Activated CD4-positive, alpha-beta T cell treated with anti-CD3 and anti-CD28 coated beads, Interleukin-2, amount 50 U/mL, for 48 hours (primary cell): ENCODE measurements around the gene ACOXL.
"Not testable (repeated sequence)": the region's sequence is repeated elsewhere in the genome, so short reads cannot be mapped to it uniquely, and the experiment has no call there.

Experiments used
- DNase-seq, 2 experiments: peaks; one replicate each; pipeline ENCODE4 v3.0.0-alpha.2; 2020

The ACOXL gene

DNA sequence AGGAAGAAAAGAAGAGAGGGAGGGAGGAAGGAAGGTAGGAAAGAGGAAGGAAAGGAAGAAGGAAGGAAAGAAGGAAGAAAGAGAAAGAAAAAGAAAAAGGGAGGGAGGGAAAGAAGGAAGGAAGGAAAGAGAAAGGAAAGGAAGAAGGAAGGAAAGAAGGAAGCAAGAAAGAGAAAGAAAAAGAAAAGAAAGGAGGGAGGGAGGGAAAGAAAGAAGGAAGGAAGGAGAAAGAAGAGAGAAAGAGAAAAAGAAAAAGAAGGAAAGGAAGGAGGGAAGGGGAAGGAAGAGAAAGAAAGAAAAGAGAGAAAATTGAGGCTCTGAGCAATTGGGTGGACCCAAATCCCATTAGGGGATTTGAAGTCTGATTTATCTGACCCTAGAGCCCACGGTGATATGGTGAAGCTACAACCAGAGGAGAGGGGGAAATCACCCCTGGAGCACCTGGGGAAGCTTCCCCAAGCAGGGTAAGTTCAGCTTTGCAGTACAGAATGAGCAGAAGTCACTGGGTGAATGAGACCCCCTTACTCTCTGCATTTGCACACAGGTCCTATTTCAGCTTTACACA lies 210.8 kb downstream of the ACOXL start:
- DNase-seq = no peak

DNA sequence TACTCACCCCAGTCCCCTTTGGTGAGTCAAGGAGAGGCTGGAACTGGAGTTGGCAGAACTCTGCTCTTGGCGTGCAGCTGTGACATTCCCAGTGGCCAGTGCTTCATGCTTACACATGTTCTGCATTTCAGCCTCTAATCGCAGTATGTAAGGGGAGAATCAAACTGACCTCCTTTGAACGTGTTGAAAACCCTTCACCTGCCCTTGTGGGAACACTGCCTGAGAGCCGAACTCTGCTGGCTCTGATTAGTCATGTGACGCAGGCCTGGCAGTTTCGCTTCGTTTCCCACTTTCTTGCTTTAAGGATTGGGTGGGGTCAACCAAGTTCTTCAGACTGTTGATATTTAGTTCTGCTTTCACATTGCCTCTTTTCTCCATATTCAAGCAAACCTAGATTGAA lies 214.5 kb downstream of the ACOXL start:
- DNase-seq = no peak

DNA sequence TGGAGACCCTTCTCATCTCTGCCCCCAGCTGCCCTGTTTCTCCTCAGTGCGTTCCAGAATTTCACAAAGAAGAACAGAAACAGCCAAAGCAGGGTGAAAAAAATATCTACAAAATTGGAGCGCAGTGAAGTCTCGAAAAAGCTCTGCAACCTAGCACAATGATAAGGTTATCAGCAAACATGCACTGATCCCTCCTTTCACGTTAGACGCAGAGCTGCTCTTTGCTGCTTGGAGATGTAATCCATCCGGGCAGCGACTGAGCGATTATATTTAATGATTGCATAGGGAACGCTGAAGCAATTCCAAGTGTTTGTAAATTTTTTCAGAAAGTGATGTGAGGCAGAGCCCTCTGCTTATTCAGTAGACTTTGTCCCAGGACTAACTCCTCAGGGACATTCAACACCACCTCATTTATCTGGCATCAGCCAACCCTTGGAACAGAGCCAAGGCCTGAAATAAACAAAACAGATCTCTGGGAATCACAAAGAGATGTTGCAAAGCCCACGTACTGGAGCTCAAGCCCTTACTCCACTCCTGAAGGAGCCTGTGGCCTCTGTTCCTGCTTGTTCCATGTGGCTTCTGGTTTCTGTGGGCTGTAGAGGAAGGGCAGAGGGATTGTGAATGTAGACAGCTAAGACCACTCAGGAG lies 215.8 kb downstream of the ACOXL start:
- no peak for DNase-seq

DNA sequence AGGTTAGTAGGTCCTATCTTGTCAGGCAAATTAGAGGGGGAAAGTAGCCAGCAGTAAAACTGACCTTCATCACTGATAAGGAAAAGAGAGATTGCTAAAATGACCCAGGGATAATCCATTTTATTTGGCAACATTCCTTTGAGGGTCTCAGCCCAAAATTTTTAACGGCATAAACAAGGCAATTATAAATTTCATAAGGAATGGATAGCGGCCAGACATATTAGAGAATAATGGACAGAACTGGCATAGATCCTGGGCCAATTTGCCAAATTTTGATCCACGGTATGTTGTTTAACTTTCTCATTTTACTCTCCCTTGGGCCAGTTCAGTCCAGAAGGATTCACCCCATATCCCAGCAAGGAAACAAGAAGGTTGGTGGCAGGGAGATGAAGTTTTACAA lies 217.9 kb downstream of the ACOXL start:
- DNase-seq = no peak

DNA sequence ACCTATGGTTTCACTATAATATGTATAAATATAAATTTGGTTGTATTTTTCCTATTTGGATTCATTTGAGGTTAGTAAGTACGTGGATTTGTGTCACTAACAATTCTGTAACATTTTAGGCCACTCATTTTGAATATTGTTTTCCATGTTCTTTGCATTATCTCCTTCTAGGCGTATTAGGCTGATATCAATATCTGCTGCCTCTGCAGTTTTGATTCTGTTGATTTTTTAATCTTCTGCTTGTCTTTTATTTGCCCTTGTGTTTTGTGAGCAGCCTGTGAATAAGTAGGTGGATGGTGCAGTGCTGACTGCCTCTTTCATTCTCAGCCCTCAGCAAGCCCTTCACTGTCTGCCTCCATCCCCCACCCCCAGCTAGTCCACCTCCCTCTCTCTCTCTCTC lies 222.7 kb downstream of the ACOXL start:
- DNase-seq = no peak

DNA sequence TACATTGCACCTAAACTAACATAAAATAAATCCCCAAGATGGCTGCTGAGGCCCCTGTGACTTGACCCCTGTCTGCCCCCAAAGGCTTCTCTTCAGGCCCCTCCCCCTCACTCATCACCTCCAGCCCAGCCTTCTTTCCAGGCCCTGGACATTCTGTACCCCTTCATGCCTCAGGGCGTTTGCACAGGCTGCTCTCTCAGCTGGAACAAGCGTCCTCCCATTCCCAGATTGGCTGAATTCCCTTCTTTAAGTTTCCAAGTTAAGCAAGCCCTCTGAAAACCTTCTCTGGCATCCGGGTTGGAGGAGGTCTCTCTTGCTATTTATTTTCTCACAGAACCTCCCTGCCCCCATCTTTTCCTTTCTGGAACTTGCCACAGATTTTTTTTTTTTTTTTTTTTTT lies 223.2 kb downstream of the ACOXL start:
- DNase-seq = no peak

DNA sequence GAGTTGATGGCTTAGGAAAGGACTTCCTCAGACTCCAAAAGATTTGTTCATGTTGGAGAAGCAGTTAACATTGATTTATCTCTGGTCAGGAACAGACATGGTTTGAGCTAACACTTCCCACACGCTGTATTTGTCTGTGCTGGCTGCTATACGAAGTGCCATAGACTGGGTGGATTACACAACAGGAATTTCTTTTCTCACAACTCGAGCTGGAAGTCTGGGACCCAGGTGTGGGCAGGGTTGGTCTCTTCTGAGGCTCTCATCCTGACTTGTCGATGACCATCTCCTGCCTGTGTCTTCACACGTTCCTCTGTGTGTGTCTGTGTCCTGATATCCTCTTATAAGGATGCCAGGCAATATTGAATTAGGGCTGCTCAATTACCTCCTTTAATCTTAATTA lies 224.9 kb downstream of the ACOXL start:
- no peak for DNase-seq

DNA sequence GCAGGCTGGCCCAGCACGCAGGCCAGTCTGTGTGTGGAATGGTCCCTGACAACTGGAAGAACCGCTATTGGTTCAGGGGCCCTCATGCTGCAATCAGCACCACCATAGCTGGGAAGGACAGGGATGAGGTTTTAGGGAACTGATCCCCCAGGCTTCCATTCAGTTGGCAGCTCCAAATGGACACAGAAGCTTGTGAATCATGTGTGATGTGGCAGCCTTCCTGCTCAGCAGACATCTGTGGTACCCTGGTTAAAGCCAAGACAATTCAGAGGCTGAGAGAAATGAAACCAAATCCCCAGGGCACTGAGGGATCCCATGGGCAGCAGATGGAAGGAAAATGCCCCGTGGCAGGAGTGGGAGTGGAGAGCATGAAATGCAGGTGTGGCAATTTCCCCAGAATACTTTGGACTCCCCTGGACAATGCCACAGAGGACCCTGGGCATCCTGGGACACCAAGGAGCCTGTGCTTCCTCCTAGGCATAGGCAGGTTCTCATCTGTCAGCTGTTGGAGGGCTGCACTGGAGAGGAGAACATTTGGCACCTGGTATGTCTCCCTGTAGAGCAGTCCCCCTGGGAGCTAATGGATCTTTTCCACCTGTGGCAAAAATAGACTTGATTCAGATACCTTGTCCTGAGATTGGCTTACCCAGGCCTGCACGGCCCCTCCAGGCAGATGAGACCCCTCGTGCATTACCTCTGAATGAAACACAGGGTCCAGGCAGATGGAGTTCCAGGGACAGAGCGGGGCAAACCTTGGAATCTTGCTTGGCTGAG lies 226.2 kb downstream of the ACOXL start:
- no peak for DNase-seq

DNA sequence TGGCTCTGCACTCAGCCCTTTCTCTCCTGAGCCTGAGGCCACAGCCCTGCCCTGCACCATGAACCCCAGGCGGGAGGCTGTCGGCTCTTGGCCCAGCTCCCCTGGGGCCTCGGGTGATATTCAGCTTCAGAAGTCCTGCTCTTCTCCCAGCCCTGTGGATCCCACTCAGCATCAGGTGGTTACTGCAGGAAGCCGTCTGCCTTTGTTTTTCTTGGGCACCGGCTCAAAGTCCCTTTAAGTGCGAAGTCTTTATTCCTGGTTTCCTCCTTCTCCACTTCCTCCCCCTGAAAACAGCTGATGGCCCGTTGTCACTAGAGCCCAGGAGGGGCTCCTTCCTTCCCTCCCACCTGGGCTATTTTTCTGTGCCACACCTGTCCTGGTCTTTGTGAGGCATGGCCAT lies 226.8 kb downstream of the ACOXL start:
- no peak for DNase-seq

DNA sequence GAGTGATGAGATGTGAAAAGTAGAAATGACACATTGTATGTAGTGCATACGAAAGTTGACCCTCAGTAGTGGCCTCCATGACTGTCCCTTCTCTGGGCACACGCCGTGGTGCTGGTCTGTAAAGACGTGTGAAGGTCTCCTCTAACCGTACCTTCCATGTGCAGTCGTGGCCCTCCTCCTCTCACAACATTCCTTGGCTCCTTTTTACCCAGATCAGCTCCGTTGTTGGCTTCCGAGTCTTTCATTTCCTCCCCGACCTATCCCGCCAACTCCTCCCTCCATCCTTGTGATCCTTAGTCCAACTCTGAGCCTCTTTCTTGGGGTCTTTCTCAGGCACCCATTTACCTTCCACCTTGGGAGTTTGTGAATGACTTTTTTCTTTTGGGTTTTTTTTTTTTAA lies 227.9 kb downstream of the ACOXL start:
- DNase-seq = no peak

DNA sequence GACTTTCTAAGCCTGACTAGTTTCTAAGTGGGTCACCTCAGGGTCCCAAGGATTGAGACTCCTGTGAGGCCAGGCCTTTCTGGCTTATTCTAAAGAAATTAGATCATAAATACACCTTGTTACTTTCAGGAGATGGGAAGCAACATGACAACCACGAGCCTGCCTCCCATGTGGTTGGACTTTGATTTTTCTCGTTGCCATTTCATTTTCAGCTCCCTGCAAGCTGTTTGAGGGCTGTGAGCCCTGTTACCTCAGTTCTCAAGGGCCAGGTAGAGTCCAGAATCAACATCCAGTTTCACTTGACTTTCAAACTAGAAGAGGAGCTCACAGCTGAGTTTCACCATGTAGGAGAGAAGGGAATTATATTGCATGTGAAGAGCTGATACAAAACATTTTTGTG lies 228.6 kb downstream of the ACOXL start:
- DNase-seq = no peak

DNA sequence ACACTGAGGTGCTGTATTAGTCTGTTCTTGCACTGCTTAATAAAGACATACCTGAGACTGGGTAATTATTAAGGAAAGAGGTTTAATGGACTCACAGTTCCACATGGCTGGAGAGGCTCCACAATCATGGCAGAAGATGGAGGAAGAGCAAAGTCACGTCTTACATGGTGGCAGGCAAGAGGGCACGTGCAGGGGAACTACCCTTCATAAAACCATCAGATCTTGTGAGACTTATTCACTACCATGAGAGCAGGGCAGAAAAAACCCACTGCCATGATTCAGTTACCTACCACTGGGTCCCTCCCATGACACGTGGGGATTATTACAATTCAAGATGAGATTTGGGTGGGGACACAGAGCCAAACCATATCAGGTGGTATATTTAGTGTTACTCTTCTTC lies 229.3 kb downstream of the ACOXL start:
- DNase-seq = not testable (repeated sequence)

DNA sequence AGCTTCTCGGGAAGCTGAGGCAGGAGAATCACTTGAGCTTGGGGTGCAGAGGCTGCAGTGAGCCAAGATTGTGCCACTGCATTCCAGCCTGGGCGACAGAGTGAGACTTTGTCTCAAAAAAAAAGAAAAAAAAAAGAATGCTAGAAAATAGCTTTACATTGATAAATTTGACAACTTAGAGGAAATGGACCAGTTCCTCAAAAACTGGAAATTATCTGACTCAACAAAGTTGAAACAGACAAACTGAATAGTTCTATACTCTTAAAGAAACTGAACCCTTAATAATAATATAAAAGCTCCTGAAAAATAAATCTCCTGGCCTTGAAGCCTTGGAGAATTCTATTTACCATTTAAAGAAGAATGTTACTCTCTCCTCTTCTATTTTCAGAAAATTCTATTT lies 237.3 kb downstream of the ACOXL start:
- no peak for DNase-seq

DNA sequence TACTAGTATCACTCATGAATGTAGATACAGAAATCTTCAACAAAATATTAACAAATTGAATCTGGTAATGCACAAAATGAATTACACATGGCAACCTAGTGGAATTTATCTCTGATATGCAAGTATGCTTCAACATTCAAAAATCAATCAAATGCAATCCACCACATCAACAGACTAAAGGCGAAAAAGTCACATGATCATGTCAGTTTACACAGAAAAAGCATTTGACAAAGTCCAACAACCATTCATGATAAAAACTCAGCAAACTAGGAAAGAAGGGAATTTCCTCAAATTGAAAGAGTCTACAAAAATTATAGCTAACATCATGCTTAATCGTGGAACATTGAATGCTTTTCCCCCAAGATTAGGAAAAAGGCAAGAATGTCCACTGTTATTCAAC lies 237.8 kb downstream of the ACOXL start:
- no peak for DNase-seq

DNA sequence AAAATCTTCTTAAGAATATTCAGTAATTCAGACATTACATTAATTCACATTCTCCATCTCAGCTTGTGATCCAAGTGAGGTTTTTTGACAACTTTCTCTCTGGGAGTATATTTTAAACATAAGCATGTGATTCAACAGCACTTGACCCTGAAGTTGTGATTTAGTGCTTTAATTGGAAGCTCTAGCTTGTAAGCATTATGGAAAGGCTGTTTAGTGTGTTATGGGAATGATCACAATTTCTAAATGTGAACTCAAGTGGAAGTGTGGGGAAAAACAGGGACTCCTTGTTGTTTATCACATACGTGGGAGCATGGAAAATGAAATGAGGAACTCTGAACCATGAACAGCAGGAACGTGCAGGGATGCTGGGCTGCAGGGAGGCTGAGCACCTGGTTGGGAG lies 239.4 kb downstream of the ACOXL start:
- no peak for DNase-seq

DNA sequence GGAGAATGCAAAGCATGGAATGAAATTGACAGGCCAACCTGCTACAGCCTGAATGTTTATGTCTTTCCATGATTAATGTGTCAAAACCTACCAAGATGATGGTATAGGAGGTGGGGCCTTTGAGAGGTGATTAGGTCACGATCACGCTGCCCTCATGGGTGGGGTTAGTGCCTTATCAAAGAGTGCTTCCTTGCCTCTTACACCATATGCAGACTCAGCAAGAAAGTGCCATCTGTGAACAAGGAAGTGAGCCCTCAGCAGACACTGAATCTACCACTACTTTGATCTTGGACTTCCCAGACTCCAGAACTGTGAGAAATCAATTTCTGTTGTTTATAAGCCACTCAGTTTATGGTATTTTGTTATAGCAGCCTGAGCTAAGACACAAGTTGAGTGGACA lies 240.9 kb downstream of the ACOXL start:
- DNase-seq = no peak

DNA sequence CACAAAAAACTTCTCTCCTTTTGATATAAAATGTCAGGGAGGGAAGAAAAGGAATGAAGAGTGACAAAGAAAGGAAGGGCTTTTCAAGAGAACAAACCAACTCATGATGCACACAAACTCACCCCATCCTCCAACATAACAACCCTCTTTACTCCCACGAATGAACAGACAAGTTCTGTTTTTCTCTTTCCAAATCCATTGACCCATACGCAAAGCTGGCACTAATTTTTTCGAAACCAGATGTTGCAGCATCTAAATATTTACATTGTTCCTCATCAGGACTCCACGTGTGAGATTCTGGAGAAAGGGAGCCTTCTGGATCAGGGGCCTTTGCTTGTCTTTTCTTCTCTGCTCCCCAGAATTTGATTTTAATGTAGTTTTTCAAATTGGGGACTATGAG lies 245.0 kb downstream of the ACOXL start:
- no peak for DNase-seq

DNA sequence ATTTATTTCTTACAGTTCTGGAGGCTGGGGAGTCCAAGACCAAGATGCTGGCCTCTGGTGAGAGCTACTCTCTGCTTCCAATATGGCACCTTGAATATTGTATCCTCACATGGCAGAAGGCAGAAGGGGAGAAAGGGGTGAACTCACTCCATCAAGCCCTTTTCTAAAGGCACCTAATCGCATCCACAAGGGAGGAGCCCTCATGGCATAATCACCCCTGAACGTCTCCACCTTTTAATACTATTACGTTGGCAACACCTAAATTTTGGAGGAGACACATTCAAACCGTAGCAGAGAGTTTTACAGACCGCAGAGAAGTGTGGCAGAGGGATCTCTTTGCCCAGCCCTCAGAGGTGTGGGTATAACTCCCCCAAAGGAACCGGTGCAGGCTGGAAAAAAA lies 245.8 kb downstream of the ACOXL start:
- no peak for DNase-seq

DNA sequence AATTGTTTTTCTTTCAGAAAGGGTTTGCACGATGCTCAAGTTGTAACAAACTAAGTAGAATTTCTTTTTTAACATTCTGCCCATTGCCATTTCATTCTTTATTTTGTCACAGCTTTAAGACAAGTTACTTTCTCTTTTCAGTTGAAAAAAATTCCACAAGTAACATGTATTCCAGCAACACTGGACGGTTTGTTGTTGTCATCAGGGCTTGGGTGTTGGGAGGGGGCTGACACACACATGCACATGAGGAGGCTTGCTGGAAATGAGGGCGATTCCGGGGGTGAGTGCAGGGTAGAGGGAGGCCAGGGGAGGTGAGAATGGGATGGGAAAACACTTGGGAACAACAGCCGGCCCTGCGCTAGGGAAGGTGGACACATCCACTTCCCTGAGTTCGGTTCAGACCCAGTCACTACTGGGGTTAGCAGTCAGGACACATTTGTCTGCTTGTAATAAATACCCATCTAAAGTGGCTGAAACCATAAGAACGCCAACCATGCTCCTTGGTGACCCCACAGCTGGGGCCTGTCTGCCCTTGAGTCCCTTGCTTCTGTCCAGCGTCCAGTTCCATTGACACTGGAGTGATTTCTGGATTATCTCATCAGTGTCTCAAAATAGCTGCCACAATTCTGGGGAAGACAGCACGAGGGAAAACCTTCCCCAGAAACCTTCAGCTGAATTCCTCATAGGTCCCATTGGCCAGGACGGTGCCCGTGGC lies 246.5 kb downstream of the ACOXL start:
- no peak for DNase-seq

DNA sequence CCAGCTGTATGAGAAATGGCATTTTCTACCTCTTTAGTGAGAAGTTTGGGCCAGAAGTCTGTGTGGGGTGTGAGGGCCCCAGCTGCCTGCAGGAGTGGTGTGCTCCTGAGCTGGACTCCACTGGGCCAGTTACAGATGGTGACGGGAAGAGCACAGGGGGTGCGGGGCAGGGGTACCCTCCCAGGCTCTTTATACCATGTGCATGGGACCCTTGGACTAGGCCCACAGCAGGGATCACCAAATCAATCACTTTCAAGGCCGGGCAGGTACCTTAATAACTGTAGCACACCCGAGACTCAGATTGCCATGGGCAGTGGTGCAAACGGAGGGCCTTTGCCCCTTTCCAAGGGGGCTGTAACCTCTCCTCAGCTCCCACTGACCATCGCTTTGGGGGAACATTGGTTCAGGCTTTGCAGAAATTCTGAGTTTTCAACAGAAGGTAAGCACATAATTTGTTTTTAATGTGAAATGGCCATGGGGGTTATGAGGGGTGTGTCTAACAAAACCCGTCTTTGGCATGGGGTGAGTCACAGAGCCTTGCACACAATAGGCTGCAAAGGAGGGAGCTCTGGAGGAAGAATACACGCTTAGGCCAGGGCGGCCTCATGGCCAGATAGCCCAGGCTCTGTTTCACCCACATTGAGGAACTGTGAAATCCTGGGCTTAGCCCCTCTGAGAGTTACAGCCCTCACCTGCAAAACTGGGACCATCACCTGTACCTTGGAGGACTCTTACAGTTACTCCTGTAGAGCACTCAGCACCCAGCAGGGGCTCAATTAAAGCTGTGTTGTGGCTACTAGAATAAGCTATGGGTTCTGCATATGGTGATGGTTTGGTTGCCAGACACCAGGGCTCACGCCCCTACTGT lies 247.3 kb downstream of the ACOXL start:
- no peak for DNase-seq

DNA sequence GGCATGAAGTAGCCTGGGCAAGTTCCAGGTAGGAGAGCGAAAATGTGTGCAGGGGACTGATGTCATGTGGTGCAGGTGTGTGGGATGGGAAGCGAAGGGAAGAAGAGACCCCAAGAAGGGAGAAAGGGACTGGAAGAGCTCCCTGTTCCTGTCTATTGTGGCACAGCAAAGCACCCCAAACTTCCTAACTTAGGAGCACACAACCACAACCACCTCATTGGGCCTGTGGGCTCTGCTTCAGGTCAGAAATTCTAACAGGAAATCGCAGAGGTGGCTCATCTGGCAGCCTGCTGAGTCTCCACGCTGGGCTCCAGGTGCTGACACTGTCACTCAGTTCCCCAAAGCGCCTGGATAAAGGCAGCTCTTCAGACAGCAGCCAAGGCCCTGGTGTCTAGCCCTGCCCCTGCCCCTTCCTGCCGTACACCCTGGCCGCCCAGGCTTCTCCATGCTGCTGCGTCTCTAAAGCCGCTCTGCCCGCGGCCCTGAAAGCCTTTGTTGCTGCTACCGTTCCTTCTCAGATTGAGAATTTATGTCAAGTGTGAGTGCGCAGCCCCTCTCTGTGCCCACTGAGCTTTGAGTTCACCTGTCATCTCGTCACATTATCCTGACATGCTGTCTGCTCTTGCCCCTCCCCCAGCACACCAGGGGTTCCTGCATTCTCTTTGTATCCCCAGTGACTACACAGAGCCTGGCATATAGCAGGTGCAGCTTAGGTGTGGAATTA lies 248.1 kb downstream of the ACOXL start:
- DNase-seq = no peak

DNA sequence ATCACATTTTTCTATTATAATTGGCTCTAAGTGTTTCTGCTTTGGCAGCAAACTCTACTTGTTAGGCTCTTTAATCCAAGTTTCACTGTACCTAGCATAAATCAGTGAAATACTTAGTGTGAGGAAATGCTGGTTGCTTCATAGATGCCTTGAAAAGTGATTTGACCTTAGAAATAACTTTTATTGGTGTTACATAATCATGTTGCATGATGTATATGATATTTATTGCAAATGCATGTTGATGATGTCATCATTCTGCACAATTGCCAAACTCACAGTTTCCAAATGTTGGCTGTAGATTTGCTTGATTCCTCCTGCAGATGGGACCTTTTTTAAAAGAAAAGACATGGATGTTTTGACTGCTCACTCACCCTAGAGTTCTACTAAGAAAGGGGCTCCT lies 250.8 kb downstream of the ACOXL start:
- no peak for DNase-seq
